ENCODE results near the gene C4orf50. TPM values are rescaled to one million over a fixed set of nuclear protein-coding genes. Genes with fewer than 3 reads are reported as not detected.

The C4orf50 gene
- total RNA-seq, 1 donor from 2014 or later: 0.05 TPM

- Mint-ChIP-seq H3K4me1 (ENCODE audit: unreplicated experiment) (peaks cover 7% of the 10 kb centered on the region), H3K4me3 (ENCODE audit: unreplicated experiment) (no peak overlapping the region), H3K27me3 (ENCODE audit: unreplicated experiment) (peaks cover 9% of the 10 kb centered on the region), H3K36me3 (ENCODE audit: low read depth, unreplicated experiment) (peaks cover 4% of the 10 kb centered on the region), H3K9me3 (ENCODE audit: unreplicated experiment) (no peaks in the 10 kb centered on the region), H3K27ac (ENCODE audit: unreplicated experiment) (no peak overlapping the region)
- no peak for DNase-seq (ENCODE audit: low spot score)
- TF ChIP-seq, protein P1, sequence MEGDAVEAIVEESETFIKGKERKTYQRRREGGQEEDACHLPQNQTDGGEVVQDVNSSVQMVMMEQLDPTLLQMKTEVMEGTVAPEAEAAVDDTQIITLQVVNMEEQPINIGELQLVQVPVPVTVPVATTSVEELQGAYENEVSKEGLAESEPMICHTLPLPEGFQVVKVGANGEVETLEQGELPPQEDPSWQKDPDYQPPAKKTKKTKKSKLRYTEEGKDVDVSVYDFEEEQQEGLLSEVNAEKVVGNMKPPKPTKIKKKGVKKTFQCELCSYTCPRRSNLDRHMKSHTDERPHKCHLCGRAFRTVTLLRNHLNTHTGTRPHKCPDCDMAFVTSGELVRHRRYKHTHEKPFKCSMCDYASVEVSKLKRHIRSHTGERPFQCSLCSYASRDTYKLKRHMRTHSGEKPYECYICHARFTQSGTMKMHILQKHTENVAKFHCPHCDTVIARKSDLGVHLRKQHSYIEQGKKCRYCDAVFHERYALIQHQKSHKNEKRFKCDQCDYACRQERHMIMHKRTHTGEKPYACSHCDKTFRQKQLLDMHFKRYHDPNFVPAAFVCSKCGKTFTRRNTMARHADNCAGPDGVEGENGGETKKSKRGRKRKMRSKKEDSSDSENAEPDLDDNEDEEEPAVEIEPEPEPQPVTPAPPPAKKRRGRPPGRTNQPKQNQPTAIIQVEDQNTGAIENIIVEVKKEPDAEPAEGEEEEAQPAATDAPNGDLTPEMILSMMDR (IDR thresholded peaks at IDR 0.05; ENCODE audit: unreplicated experiment): no peak
These were observed 48.9 kb downstream of the C4orf50 start for GRCh38 chr4:5969336-5969735.

DNA sequence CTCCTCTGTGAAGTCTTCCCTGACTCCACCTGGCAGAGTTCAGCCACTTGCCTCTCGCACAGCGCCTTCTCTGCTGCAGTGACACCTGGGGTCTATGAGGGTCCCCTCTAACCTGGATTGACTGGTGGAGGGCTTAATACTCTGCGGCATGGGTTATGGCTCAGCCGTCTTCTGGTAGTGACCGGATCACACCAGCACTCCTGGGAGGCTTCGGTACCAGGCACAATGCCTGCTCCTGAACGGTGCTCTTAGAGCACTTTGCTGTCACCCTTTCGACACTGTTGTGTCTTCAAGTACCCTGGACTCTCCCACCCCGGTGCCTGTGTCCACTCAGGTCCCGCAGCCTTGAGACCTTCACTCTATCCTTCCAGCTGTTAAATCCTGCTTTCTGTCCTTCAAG, 50.0 kb downstream of the C4orf50 start:
- Mint-ChIP-seq H3K27ac (ENCODE audit: unreplicated experiment) (no peak overlapping the region), H3K9me3 (ENCODE audit: unreplicated experiment) (no peaks in the 10 kb centered on the region), H3K4me3 (ENCODE audit: unreplicated experiment) (no peak overlapping the region), H3K4me1 (ENCODE audit: unreplicated experiment) (peaks cover 7% of the 10 kb centered on the region), H3K36me3 (ENCODE audit: low read depth, unreplicated experiment) (peaks cover 4% of the 10 kb centered on the region), H3K27me3 (ENCODE audit: unreplicated experiment) (peaks cover 9% of the 10 kb centered on the region)
- DNase-seq (ENCODE audit: low spot score): no peak
- TF ChIP-seq, protein P1 (IDR thresholded peaks at IDR 0.05; ENCODE audit: unreplicated experiment): no peak

- Mint-ChIP-seq H3K9me3 (ENCODE audit: unreplicated experiment) (no peaks in the 10 kb centered on the region), H3K27me3 (ENCODE audit: unreplicated experiment) (peaks cover 9% of the 10 kb centered on the region), H3K4me1 (ENCODE audit: unreplicated experiment) (peaks cover 7% of the 10 kb centered on the region), H3K36me3 (ENCODE audit: low read depth, unreplicated experiment) (peaks cover 4% of the 10 kb centered on the region), H3K4me3 (ENCODE audit: unreplicated experiment) (no peak overlapping the region), H3K27ac (ENCODE audit: unreplicated experiment) (no peak overlapping the region)
- no peak for DNase-seq (ENCODE audit: low spot score)
- TF ChIP-seq, protein P1 (IDR thresholded peaks at IDR 0.05; ENCODE audit: unreplicated experiment): no peak
These were observed 50.4 kb downstream of the C4orf50 start for GRCh38 chr4:5967783-5968182.

- Mint-ChIP-seq H3K9me3 (ENCODE audit: unreplicated experiment) (no peaks in the 10 kb centered on the region), H3K27ac (ENCODE audit: unreplicated experiment) (no peak overlapping the region), H3K4me1 (ENCODE audit: unreplicated experiment) (peaks cover 5% of the 10 kb centered on the region), H3K36me3 (ENCODE audit: low read depth, unreplicated experiment) (no peaks in the 10 kb centered on the region), H3K27me3 (ENCODE audit: unreplicated experiment) (peaks cover 5% of the 10 kb centered on the region), H3K4me3 (ENCODE audit: unreplicated experiment) (no peak overlapping the region)
- TF ChIP-seq, protein P1 (IDR thresholded peaks at IDR 0.05; ENCODE audit: unreplicated experiment): no peak
- DNase-seq (ENCODE audit: low spot score): no peak
These were observed 53.0 kb downstream of the C4orf50 start for GRCh38 chr4:5965225-5965624.

GRCh38 chr4:5964030-5964429, 54.2 kb downstream of the C4orf50 start:
- no peak for DNase-seq (ENCODE audit: low spot score)
- H3K36me3 Mint-ChIP-seq (ENCODE audit: low read depth, unreplicated experiment): no peaks in the 10 kb centered on the region
- peaks cover 5% of the 10 kb centered on the region for H3K4me1 Mint-ChIP-seq (ENCODE audit: unreplicated experiment)
- TF ChIP-seq, protein P1 (IDR thresholded peaks at IDR 0.05; ENCODE audit: unreplicated experiment): no peak
- peaks cover 7% of the 10 kb centered on the region for H3K27me3 Mint-ChIP-seq (ENCODE audit: unreplicated experiment)
- H3K9me3 Mint-ChIP-seq (ENCODE audit: unreplicated experiment): no peaks in the 10 kb centered on the region
- H3K4me3 Mint-ChIP-seq (ENCODE audit: unreplicated experiment): no peak overlapping the region
- peak overlapping the region; percentile 48 for H3K27ac Mint-ChIP-seq (ENCODE audit: unreplicated experiment)
